Lower leg skin (tissue), 4 donors: ENCODE results near the gene PAX5. TPM values are rescaled to one million over a fixed set of nuclear protein-coding genes. Genes with fewer than 3 reads are reported as not detected.

Experiments
- DNase-seq, 2 donors: peaks; one replicate each; pipeline ENCODE4 v3.0.0-alpha.2; 2019; ENCODE audit warnings: low spot score in 2 of 2
- H3K4me3 ChIP-seq: fragments of 200-600 bp; sonication (generic); 2 replicates; pipeline ENCODE4 v1.5.1; 2017; ENCODE audit warnings: mild to moderate bottlenecking, low read depth; ENCODE audit not compliant: poor library complexity, severe bottlenecking
- CTCF ChIP-seq, 3 donors: fragments of 450-650 bp; IDR thresholded peaks; one replicate each; pipeline ENCODE4 v1.5.1; 2016; ENCODE audit warnings: antibody characterized with exemption in 3 of 3, mild to moderate bottlenecking in 3 of 3, moderate library complexity in 2 of 3
- POLR2A ChIP-seq, 2 donors: fragments of 450-650 bp; IDR thresholded peaks; one replicate each; pipeline ENCODE4 v1.6.1; 2016 to 2017; ENCODE audit warnings: antibody characterized with exemption in 2 of 2, mild to moderate bottlenecking in 1 of 2, moderate library complexity in 1 of 2
- WGBS, 2 donors: methylation state at CpG; one replicate each; pipeline ENCODE4 v1.1.5; 2018; 5-methylcytosine and 5-hydroxymethylcytosine counted together
- intact Hi-C: fragments of 100-400 bp; cut with DNase I; formaldehyde crosslinking; loops from one replicate; pipeline ENCODE4 v1.15.0; 2023; ENCODE audit warnings: low total_unique reads
- total RNA-seq, 4 donors: library from RNA; depleted of rRNA; stranded (reverse); fragments of >200 nt; gene quantifications; one replicate each; pipeline ENCODE4 v1.1.0, GENCODE V29; 2016

Gene PAX5
- total RNA-seq, 4 donors from 2014 or later, result 0.02 to 0.08 (median 0.03) TPM; not detected in 1

- intact Hi-C loops, result no loop called here
- no peak for TF ChIP-seq CTCF (IDR thresholded peaks at IDR 0.05)
- no peak for TF ChIP-seq POLR2A (IDR thresholded peaks at IDR 0.05)
- DNase-seq, result peak in 1 of 2 donors; percentile 68
- 80 to 84% methylated on average over 13 of the region's 13 CpGs for WGBS, 2 donors
- H3K4me3 ChIP-seq, result no peak overlapping the region
Observed at GRCh38 chr9:36948051-36948450, 86.0 kb downstream of the PAX5 start.

GRCh38 chr9:36946653-36947052, 87.4 kb downstream of the PAX5 start:
- TF ChIP-seq POLR2A (IDR thresholded peaks at IDR 0.05) (no peak), CTCF (IDR thresholded peaks at IDR 0.05) (no peak)
- 49 to 52% methylated on average over 5 of the region's 5 CpGs for WGBS, 2 donors
- no peak overlapping the region for H3K4me3 ChIP-seq
- intact Hi-C loops, result no loop called here
- peak in 1 of 2 donors; percentile 48 for DNase-seq

GRCh38 chr9:36945999-36946398, 88.1 kb downstream of the PAX5 start:
- DNase-seq, result peak in 1 of 2 donors; percentile 75
- H3K4me3 ChIP-seq, result no peak overlapping the region
- 74 to 77% methylated on average over 14 of the region's 14 CpGs for WGBS, 2 donors
- intact Hi-C loops, result no loop called here
- no peak for TF ChIP-seq POLR2A (IDR thresholded peaks at IDR 0.05)
- no peak for TF ChIP-seq CTCF (IDR thresholded peaks at IDR 0.05)

- intact Hi-C loops, result no loop called here
- H3K4me3 ChIP-seq, result no peak overlapping the region
- TF ChIP-seq POLR2A (IDR thresholded peaks at IDR 0.05) (no peak), CTCF (IDR thresholded peaks at IDR 0.05) (no peak)
- DNase-seq, result peak in 1 of 2 donors; percentile 42
- WGBS, 2 donors, result 91 to 92% methylated on average over 8 of the region's 8 CpGs
Observed at GRCh38 chr9:36942891-36943290, 91.2 kb downstream of the PAX5 start.

GRCh38 chr9:36941441-36941840, 92.6 kb downstream of the PAX5 start:
- TF ChIP-seq CTCF (IDR thresholded peaks at IDR 0.05) (no peak), POLR2A (IDR thresholded peaks at IDR 0.05) (no peak)
- whole genome bisulfite sequencing, 2 donors, result 90 to 93% methylated on average over 6 of the region's 6 CpGs
- peak in 1 of 2 donors; percentile 60 for DNase-seq
- H3K4me3 ChIP-seq, result no peak overlapping the region
- intact Hi-C loops, result no loop called here

- DNase-seq, result peak in 1 of 2 donors; percentile 23
- 79 to 87% methylated on average over 7 of the region's 7 CpGs for WGBS, 2 donors
Observed at GRCh38 chr9:36940881-36941280, 93.2 kb downstream of the PAX5 start.

More at GRCh38 chr9:36940881-36941280, 93.2 kb downstream of the PAX5 start:
- no peak overlapping the region for H3K4me3 ChIP-seq
- TF ChIP-seq CTCF (IDR thresholded peaks at IDR 0.05) (no peak), POLR2A (IDR thresholded peaks at IDR 0.05) (no peak)
- intact Hi-C loops, result no loop called here
